Stimulated activated CD8-positive, alpha-beta memory T cell treated with anti-CD3 and anti-CD28 coated beads, Interleukin-4, amount 100 ng/mL, for 4 hours (primary cell): ENCODE measurements around the gene ADAMTS20.
"Not testable (repeated sequence)": the region's sequence is repeated elsewhere in the genome, so short reads cannot be mapped to it uniquely, and the experiment has no call there.

ENCODE experiments used
- DNase-seq, 2 donors: peaks; one replicate each; pipeline ENCODE4 v3.0.0-alpha.2; 2020; ENCODE audit warnings: low read depth in 2 of 2, low spot score in 1 of 2

Gene ADAMTS20

GRCh38 chr12:43362910-43363694 is 188.9 kb downstream of the ADAMTS20 start:
- DNase-seq = no peak

- no peak for DNase-seq
Measured at GRCh38 chr12:43361031-43361710, 190.8 kb downstream of the ADAMTS20 start.

- DNase-seq = not testable (repeated sequence)
Measured at GRCh38 chr12:43360001-43360400, 192.0 kb downstream of the ADAMTS20 start.

- no peak for DNase-seq
Measured at GRCh38 chr12:43357141-43357540, 194.9 kb downstream of the ADAMTS20 start.

GRCh38 chr12:43352001-43352400 is 200.0 kb downstream of the ADAMTS20 start:
- no peak for DNase-seq

GRCh38 chr12:43349863-43350262 is 202.1 kb downstream of the ADAMTS20 start:
- DNase-seq = no peak

GRCh38 chr12:43348221-43348620 is 203.8 kb downstream of the ADAMTS20 start:
- no peak for DNase-seq

- no peak for DNase-seq
Measured at GRCh38 chr12:43347026-43347425, 205.0 kb downstream of the ADAMTS20 start.

- DNase-seq = no peak
Measured at GRCh38 chr12:43345023-43345422, 207.0 kb downstream of the ADAMTS20 start.

- DNase-seq = not testable (repeated sequence)
Measured at GRCh38 chr12:43341785-43342313, 210.2 kb downstream of the ADAMTS20 start.

- no peak for DNase-seq
Measured at GRCh38 chr12:43338848-43339526, 213.0 kb downstream of the ADAMTS20 start.

- DNase-seq = no peak
Measured at GRCh38 chr12:43337571-43338444, 214.2 kb downstream of the ADAMTS20 start.

- DNase-seq = no peak
Measured at GRCh38 chr12:43336962-43337555, 214.9 kb downstream of the ADAMTS20 start.

- DNase-seq = no peak
Measured at GRCh38 chr12:43333644-43334043, 218.4 kb downstream of the ADAMTS20 start.

- no peak for DNase-seq
Measured at GRCh38 chr12:43332977-43333640, 218.9 kb downstream of the ADAMTS20 start.

- DNase-seq = no peak
Measured at GRCh38 chr12:43331935-43332334, 220.1 kb downstream of the ADAMTS20 start.

GRCh38 chr12:43329375-43329774 is 222.6 kb downstream of the ADAMTS20 start:
- DNase-seq = no peak

GRCh38 chr12:43325786-43326185 is 226.2 kb downstream of the ADAMTS20 start:
- DNase-seq = no peak

GRCh38 chr12:43320281-43320680 is 231.7 kb downstream of the ADAMTS20 start:
- no peak for DNase-seq

- DNase-seq = no peak
Measured at GRCh38 chr12:43318021-43318420, 234.0 kb downstream of the ADAMTS20 start.
